ENCODE data around the gene RDH16.

Gene RDH16

DNA sequence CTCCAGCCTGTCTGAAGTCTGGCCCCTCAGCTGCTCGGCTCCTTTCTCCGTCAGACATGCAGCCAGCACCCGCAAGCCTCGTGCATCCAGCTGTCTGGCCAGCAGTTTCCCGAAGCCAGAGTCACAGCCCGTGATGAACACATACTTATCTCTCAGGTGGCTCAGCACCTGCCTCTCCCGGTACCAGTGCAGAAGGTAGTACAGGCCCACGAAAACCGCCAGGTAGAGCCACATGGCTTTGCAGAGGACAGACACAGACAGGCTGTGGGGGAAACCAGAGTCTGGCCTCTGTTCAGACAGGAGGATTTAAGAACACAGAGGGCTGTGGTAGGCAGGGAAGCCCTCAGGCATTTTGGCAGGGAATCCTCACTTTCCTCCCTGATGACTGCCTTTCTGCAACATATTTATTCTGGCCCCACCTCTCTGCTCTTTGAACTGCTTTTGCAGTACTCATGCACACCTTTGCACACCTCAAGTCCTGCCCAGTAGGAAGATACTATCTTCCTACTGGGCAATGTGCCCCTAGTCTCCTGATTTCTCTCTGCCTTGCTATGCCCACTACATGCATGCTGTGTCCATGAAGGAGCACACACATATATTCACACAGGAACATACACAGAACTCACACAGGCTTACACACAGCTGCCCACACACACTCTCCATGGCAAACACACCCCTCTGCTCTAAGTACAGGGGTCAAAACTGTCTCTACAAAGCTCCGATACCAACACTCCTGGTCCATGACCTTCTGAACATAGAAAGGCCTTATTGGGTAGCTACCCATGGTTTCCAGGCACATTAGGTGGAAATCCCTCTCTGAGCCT is at the start of gene RDH16:
TSS of gene RDH16 (minus strand) at position 380 of the 824 bp plus-strand sequence. CDS start at position 234, 146 bp downstream.
- no peak for DNase-seq (ENCODE audit: low read depth in 2 of 2)

GRCh38 chr12:57006809-57007475 is 49.5 kb upstream of the RDH16 start:
- no peak for DNase-seq (ENCODE audit: low read depth in 2 of 2)

DNA sequence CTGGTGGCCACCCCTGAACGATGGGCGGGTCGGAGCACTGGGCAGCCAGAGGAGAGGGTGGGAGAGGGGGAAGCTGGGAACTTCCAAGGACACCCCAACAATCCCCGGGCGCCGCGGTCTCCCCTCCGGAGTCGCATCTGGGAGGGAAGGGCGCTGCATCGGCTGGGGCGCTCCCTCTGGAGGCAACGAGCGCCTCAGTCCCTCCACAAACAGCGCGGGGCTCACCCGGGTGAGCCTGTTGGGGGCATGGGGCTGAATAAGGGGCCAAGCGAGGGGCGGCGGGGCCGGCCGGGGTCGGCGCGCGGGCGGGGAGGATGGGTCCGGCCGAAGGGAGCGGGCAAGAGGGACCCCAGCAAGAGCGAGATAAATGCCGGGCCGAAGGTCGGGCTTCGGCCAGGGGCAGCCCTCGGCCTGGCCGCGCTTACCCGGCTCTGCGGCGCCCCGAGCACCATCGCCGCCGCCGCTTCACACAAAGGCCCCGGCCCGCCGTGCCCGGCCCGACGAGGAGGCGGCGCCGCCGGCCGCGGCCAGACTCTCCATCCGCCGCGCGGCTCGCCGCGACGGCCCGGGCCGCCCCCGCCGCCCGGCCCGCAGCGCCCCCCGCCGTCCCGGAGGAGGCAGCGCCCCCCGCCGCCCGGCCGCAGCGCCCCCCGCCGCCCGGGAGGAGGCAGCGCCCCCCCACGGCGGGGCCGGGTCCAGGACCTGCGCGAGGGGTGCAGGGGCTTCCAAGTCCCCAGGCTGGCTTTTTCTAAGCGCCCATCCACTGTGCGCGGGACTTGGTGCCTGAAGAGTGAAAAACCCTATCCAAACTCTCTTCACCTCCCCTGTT is 48.8 kb upstream of the RDH16 start, which contains the start of gene ZBTB39:
TSS of gene ZBTB39 (minus strand) at position 567 of the 829 bp plus-strand sequence. CDS start 1,629 bp downstream, outside the sequence.
- DNase-seq (ENCODE audit: low read depth in 2 of 2): peak in 1 of 2 donors; percentile 42

DNA sequence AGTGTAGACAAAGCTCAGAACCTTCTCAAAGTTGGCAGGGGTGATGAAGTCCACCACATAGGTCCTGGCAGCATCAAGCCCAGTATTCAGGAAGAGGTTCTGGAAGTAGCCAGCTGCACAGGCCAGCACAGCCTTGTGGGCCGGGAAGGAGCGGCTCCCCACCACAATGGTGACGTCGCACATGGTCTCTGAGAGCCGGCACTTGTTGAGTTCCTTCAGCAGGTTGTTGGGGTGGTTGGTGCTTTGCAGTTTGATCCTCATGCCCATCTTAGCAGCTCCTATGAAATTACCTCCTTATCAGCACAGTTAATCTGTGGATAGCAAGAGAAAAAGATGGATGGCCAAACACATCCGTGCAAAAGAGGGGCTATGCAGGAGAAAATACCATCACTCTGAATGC is 47.2 kb upstream of the RDH16 start:
- no peak for DNase-seq (ENCODE audit: low read depth in 2 of 2)

GRCh38 chr12:57003395-57003794 is 46.0 kb upstream of the RDH16 start:
- no peak for DNase-seq (ENCODE audit: low read depth in 2 of 2)

DNA sequence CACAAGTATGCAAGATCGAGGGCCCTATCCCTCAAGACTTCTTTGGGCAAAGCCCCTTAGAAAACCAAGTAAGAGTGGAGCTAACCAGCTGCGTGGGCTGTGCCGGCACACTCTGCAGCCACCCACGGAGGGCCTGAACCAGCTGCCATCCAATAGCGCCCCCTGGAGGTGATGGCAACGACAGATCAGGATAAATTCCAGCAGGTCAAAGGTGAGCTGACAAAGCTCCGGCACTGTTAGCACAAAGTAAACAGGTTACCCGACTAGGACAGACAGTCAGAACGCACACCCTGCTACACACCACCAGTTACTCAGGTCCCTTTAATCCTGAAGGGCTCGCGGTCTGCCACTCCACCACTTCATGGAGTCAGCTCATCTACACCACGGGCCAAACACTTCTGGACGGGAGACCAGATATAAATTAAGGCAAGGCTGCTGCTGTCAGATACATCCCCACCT is 44.1 kb upstream of the RDH16 start:
- DNase-seq (ENCODE audit: low read depth in 2 of 2): peak; percentile 62 to 67

DNA sequence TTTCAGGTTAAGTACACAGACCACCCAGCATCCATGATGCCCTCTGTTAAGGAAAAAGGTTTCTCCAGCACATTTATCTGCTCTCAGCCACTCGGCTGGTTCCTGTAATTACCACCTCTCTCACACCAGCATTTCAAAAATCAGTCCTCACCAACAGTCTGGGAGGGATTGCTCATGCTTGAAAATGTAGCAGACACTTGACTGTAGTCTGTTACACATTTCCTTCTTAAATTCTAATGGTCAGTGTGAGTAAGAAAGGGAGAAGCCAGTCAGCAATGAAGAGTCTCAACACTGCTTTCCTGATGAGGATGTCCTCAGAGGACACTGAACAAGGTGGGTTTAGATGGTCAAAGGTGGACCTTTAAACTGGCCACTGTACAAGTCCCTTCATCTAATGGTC is 43.0 kb upstream of the RDH16 start:
- DNase-seq (ENCODE audit: low read depth in 2 of 2): no peak

- no peak for DNase-seq (ENCODE audit: low read depth in 2 of 2)
Observed at GRCh38 chr12:56999456-56999855, 42.0 kb upstream of the RDH16 start.

- peak; percentile 34 to 45 for DNase-seq (ENCODE audit: low read depth in 2 of 2)
Observed at GRCh38 chr12:56998981-56999380, 41.6 kb upstream of the RDH16 start.

DNA sequence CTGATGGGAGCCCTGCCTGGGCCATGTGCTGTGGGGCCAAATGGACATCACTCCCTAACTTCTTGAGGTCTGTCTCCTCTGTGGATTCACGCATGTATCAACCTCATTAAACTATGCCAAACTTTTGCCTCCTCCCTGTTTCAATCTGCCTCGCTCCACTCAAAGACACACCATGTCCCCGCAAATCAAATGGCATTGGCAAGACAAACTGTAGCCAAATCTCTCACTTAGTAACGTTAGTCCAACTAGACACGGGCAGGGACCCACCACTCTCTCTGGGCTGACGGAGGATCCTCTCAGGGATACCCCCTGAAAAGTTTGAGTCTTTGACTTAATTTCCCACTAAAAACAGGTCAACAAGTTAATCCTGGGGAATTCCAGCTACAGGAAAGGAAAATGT is 40.9 kb upstream of the RDH16 start:
- no peak for DNase-seq (ENCODE audit: low read depth in 2 of 2)

- DNase-seq (ENCODE audit: low read depth in 2 of 2): no peak
Observed at GRCh38 chr12:56996793-56997545, 39.6 kb upstream of the RDH16 start.

- no peak for DNase-seq (ENCODE audit: low read depth in 2 of 2)
Observed at GRCh38 chr12:56995930-56996496, 38.6 kb upstream of the RDH16 start.

GRCh38 chr12:56995201-56995929 is 38.0 kb upstream of the RDH16 start:
- no peak for DNase-seq (ENCODE audit: low read depth in 2 of 2)

GRCh38 chr12:56994231-56994746 is 36.9 kb upstream of the RDH16 start:
- DNase-seq (ENCODE audit: low read depth in 2 of 2): no peak

DNA sequence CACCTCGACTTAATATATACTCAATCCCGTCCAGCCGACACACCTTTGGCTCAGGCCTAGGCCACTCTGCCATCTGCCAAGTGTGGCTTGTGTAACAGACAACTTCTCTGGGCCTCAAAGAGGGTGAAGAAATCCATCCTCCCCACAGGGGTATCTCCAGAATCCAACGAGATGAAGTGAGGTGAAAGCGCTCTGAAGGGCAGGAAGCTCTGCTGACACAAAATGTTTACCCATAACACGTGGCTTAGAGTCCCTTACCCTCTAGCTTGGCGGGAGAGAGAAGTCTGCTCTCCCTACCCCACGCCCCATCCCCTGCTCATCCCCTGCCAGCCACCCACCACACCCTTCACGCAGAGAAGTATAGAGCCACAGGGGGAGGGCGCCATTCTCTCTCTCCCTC is 35.9 kb upstream of the RDH16 start:
- no peak for DNase-seq (ENCODE audit: low read depth in 2 of 2)

GRCh38 chr12:56991319-56992246 is 34.2 kb upstream of the RDH16 start:
- DNase-seq (ENCODE audit: low read depth in 2 of 2): no peak

GRCh38 chr12:56990648-56991318 is 33.4 kb upstream of the RDH16 start:
- no peak for DNase-seq (ENCODE audit: low read depth in 2 of 2)

DNA sequence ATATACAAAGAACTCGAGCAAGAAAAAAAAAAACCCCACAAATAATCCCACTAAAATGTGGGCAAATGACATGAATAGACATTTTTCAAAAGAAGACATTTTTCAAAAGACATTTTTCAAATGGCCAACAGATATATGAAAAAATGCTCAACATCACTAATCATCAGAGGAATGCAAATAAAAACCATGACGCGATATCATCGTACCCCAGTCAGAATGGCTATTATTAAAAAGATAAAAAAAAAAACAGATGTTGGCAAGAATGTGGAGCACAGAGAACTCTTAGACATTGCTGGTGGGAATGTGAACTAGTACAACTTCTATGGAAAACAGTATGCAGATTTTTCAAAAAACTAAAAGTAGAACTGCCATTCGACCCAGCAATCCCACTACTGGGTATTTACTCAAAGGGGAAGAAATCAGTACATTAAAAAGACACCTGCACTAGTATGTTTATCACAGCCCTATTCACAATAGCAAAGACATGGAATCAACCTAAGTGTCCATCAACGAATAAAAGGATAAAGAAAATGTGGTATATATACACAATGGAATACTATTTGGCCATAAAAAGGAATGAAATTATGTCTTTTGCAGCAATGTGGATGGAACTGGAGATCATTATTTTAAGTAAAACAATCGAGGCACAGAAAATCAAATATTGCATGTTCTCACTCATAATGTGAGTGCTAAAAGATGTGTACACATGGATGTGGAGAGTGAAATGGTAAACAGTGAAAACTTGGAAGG is 32.6 kb upstream of the RDH16 start:
- no peak for DNase-seq (ENCODE audit: low read depth in 2 of 2)

Data from activated CD4-positive, alpha-beta T cell treated with anti-CD3 and anti-CD28 coated beads for 24 hours (primary cell).